Nephron progenitor cell (in vitro differentiated cells): ENCODE data around the gene LRRC42.
"Not testable (repeated sequence)": the region's sequence is repeated elsewhere in the genome, so short reads cannot be mapped to it uniquely, and the experiment has no call there.

Experiments used
- DNase-seq: peaks from one replicate; pipeline ENCODE4 v3.0.0; 2021
- H3K27ac Mint-ChIP-seq: 2 replicates; pipeline ENCODE4 v1.8.0; 2021; ENCODE audit warnings: mild to moderate bottlenecking, moderate library complexity, mixed read lengths
- H3K27me3 Mint-ChIP-seq: 2 replicates; pipeline ENCODE4 v1.8.0; 2021; ENCODE audit warnings: mild to moderate bottlenecking, low read depth, mixed read lengths; ENCODE audit not compliant: poor library complexity
- H3K36me3 Mint-ChIP-seq: 2 replicates; pipeline ENCODE4 v1.8.0; 2021; ENCODE audit warnings: low read depth, mixed read lengths
- H3K4me1 Mint-ChIP-seq: 2 replicates; pipeline ENCODE4 v1.8.0; 2021; ENCODE audit warnings: mixed read lengths
- H3K4me3 Mint-ChIP-seq: 2 replicates; pipeline ENCODE4 v1.8.0; 2021; ENCODE audit warnings: mild to moderate bottlenecking, moderate library complexity, mixed read lengths
- H3K9me3 Mint-ChIP-seq: 2 replicates; pipeline ENCODE4 v1.8.0; 2021; ENCODE audit warnings: mild to moderate bottlenecking, moderate library complexity, mixed read lengths
- CTCF ChIP-seq: fragments of 200-600 bp; sonication (generic); IDR thresholded peaks from 2 replicates; pipeline ENCODE4 v1.5.0; 2021; ENCODE audit warnings: antibody characterized with exemption

Gene LRRC42

GRCh38 chr1:54002544-54003248 lies 56.5 kb downstream of the LRRC42 start:
- peaks cover 11% of the 10 kb centered on the region for H3K4me1 Mint-ChIP-seq
- peaks cover 9% of the 10 kb centered on the region for H3K27me3 Mint-ChIP-seq

GRCh38 chr1:54003249-54003646 lies 57.1 kb downstream of the LRRC42 start:
- Mint-ChIP-seq H3K4me1 (peaks cover 11% of the 10 kb centered on the region), H3K27ac (no peak overlapping the region), H3K36me3 (no peaks in the 10 kb centered on the region), H3K9me3 (peaks cover 20% of the 10 kb centered on the region), H3K27me3 (peaks cover 8% of the 10 kb centered on the region), H3K4me3 (no peak overlapping the region)
- TF ChIP-seq CTCF, result no peak
- DNase-seq, result no peak

More at GRCh38 chr1:54002544-54003248, 56.5 kb downstream of the LRRC42 start:
- Mint-ChIP-seq H3K4me3 (no peak overlapping the region), H3K9me3 (peaks cover 20% of the 10 kb centered on the region), H3K27ac (no peak overlapping the region), H3K36me3 (no peaks in the 10 kb centered on the region)
- no peak for TF ChIP-seq CTCF
- DNase-seq, result no peak

GRCh38 chr1:54003750-54004480 lies 57.8 kb downstream of the LRRC42 start:
- H3K4me3 Mint-ChIP-seq, H3K27ac Mint-ChIP-seq, DNase-seq, H3K36me3 Mint-ChIP-seq, H3K27me3 Mint-ChIP-seq: not testable (repeated sequence)
- Mint-ChIP-seq H3K4me1 (peaks cover 11% of the 10 kb centered on the region), H3K9me3 (peaks cover 20% of the 10 kb centered on the region)

GRCh38 chr1:54004481-54005049 lies 58.4 kb downstream of the LRRC42 start:
- peaks cover 13% of the 10 kb centered on the region for H3K27me3 Mint-ChIP-seq
- peaks cover 20% of the 10 kb centered on the region for H3K9me3 Mint-ChIP-seq
- no peak overlapping the region for H3K27ac Mint-ChIP-seq
- no peak for DNase-seq
- H3K36me3 Mint-ChIP-seq, result no peaks in the 10 kb centered on the region
- TF ChIP-seq CTCF, result no peak
- H3K4me3 Mint-ChIP-seq, result no peak overlapping the region
- peaks cover 11% of the 10 kb centered on the region for H3K4me1 Mint-ChIP-seq

- Mint-ChIP-seq H3K4me3 (no peak overlapping the region), H3K36me3 (no peaks in the 10 kb centered on the region), H3K27me3 (peaks cover 20% of the 10 kb centered on the region), H3K27ac (no peak overlapping the region), H3K9me3 (peaks cover 20% of the 10 kb centered on the region), H3K4me1 (peaks cover 11% of the 10 kb centered on the region)
- DNase-seq, result no peak
- TF ChIP-seq CTCF, result no peak
Observed at GRCh38 chr1:54006508-54006907, 60.4 kb downstream of the LRRC42 start.

- no peak overlapping the region for H3K27ac Mint-ChIP-seq
- no peak for TF ChIP-seq CTCF
- peaks cover 19% of the 10 kb centered on the region for H3K9me3 Mint-ChIP-seq
- H3K27me3 Mint-ChIP-seq, result peaks cover 29% of the 10 kb centered on the region
- no peak overlapping the region for H3K4me3 Mint-ChIP-seq
- no peak for DNase-seq
- H3K4me1 Mint-ChIP-seq, result peaks cover 11% of the 10 kb centered on the region
- no peaks in the 10 kb centered on the region for H3K36me3 Mint-ChIP-seq
Observed at GRCh38 chr1:54007613-54008012, 61.5 kb downstream of the LRRC42 start.
